ENCODE results near the gene GNAO1.

DNA sequence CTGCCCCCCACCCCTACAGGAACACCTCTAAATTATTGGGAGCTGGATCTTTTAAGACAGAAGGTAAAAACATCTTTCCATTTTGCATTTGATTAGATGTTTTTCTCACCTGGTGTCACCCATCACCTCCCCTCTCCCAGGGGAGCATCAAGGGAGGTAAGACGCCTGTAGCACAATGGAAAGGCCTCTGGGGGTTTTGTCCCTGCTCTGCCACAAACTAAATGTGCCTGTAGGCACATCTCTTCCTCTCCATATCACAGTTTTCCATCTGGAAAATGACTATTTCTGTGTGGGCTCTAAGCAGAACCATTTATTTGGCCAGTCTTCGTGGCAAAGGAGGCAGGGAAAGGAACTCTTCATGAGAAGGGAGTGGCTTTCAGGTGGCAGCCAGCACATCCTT is 76.6 kb downstream of the GNAO1 start:
- no peak for TF ChIP-seq CTCF (optimal IDR thresholded peaks at IDR 0.05 in 1 of 3, IDR thresholded peaks at IDR 0.05 in 1 of 3, conservative IDR thresholded peaks at IDR 0.05 in 1 of 3; ENCODE audit: extremely low read depth in 1 of 3, insufficient read depth in 2 of 3, low read length in 3 of 3)
- TF ChIP-seq EZH2 (IDR thresholded peaks at IDR 0.05; ENCODE audit: low read length) = no peak

Measured in keratinocyte (primary cell).